OCI-LY7 (cell line): ENCODE data around the gene C1orf159. TPM values are rescaled to one million over a fixed set of nuclear protein-coding genes. Genes with fewer than 3 reads are reported as not detected.
"Not testable (repeated sequence)": the region's sequence is repeated elsewhere in the genome, so short reads cannot be mapped to it uniquely, and the experiment has no call there.

ENCODE experiments used
- BruUV-seq: library from RNA; stranded (reverse); fragments of 400-500 nt; replicated peaks from 2 replicates; lab custom pipeline; 2021; lab: Mats Ljungman, UMichigan
- CTCF ChIA-PET: fragments of 300-600 bp; sonication (Branson Sonifier 250); formaldehyde crosslinking; loops from one replicate; lab custom pipeline; 2022; ENCODE audit warnings: antibody characterized with exemption; ENCODE audit not compliant: unreplicated experiment; lab: Charles Lee
- POLR2A ChIA-PET: fragments of 300-600 bp; sonication (Branson Sonifier 250); formaldehyde crosslinking; loops from one replicate; lab custom pipeline; 2022; ENCODE audit warnings: antibody characterized with exemption; lab: Charles Lee
- DNase-seq: peaks from one replicate; pipeline ENCODE4 v3.0.0-alpha.2; 2015; ENCODE audit warnings: low spot score
- H2AFZ ChIP-seq: fragments of 200-600 bp; sonication (generic), shearing (Covaris generic); 2 replicates; pipeline ENCODE4 v1.6.1; 2014; ENCODE audit warnings: mild to moderate bottlenecking, antibody characterized with exemption, low read length, moderate library complexity
- H3K27ac ChIP-seq: fragments of 200-600 bp; sonication (generic); 2 replicates; pipeline ENCODE4 v1.5.1; 2014; ENCODE audit warnings: mixed run types, low read depth, mild to moderate bottlenecking, moderate library complexity, low read length, inconsistent platforms; ENCODE audit not compliant: poor library complexity, severe bottlenecking
- H3K36me3 ChIP-seq: fragments of 200-600 bp; sonication (generic); 2 replicates; pipeline ENCODE4 v1.6.1; 2014; ENCODE audit warnings: mild to moderate bottlenecking, antibody characterized with exemption, low read length, moderate library complexity, mixed read lengths; ENCODE audit not compliant: insufficient read depth
- H3K4me1 ChIP-seq: fragments of 200-600 bp; sonication (generic); 2 replicates; pipeline ENCODE4 v1.5.1; 2014; ENCODE audit warnings: mild to moderate bottlenecking, low read length; ENCODE audit not compliant: insufficient read depth, poor library complexity, severe bottlenecking
- H3K4me2 ChIP-seq: fragments of 200-600 bp; sonication (generic); 2 replicates; pipeline ENCODE4 v1.6.1; 2014; ENCODE audit warnings: mild to moderate bottlenecking, low read length
- H3K4me3 ChIP-seq: fragments of 200-600 bp; sonication (generic); 2 replicates; pipeline ENCODE4 v1.5.1; 2014; ENCODE audit warnings: mild to moderate bottlenecking, low read depth, low read length; ENCODE audit not compliant: poor library complexity, severe bottlenecking
- H3K79me2 ChIP-seq: fragments of 200-600 bp; sonication (generic); 2 replicates; pipeline ENCODE4 v1.6.1; 2016; ENCODE audit warnings: low read depth, mild to moderate bottlenecking, low read length, moderate library complexity, mixed read lengths; ENCODE audit not compliant: insufficient read depth
- H3K9me2 ChIP-seq: fragments of 200-600 bp; sonication (generic); 2 replicates; pipeline ENCODE4 v1.6.1; 2016; ENCODE audit warnings: mild to moderate bottlenecking, low read length, mixed read lengths; ENCODE audit not compliant: insufficient read depth
- H3K9me3 ChIP-seq: fragments of 200-600 bp; sonication (generic); 2 replicates; pipeline ENCODE4 v1.6.1; 2014; ENCODE audit warnings: mild to moderate bottlenecking, mixed run types, low read length, mixed read lengths
- H4K20me1 ChIP-seq: fragments of 200-600 bp; sonication (generic); 2 replicates; pipeline ENCODE4 v1.6.1; 2014; ENCODE audit warnings: mild to moderate bottlenecking, antibody characterized with exemption, low read length, moderate library complexity, mixed read lengths; ENCODE audit not compliant: insufficient read depth
- EZH2phosphoT487 ChIP-seq: fragments of 200-600 bp; sonication (generic); IDR thresholded peaks from 2 replicates; pipeline ENCODE4 v1.6.1; 2018; ENCODE audit warnings: low read depth, borderline replicate concordance, mild to moderate bottlenecking, mixed run types, antibody characterized with exemption, low read length, moderate library complexity, mixed read lengths
- intact Hi-C: fragments of 100-400 bp; cut with micrococcal nuclease; formaldehyde crosslinking; loops from one replicate; pipeline ENCODE4 v1.10.0; 2022; ENCODE audit not compliant: unreplicated experiment
- total RNA-seq, 2 experiments: library from RNA; depleted of rRNA in 1 of 2; stranded (reverse); fragments of >200 nt in 1 of 2; shearing (Covaris generic) in 1 of 2; gene quantifications; 2 replicates each; pipeline ENCODE4 v1.2.3, GENCODE V29; 2014 to 2022
- TF ChIP-seq, protein P1 (sequence below): fragments of 200-600 bp; sonication (generic); conservative IDR thresholded peaks from 2 replicates; pipeline ENCODE4 v1.5.1; 2014; ENCODE audit warnings: mild to moderate bottlenecking, antibody characterized with exemption, low read length, moderate library complexity, mixed read lengths

C1orf159 gene
- total RNA-seq, 2 experiments from 2014 or later = 24.5 to 27.6 TPM

DNA sequence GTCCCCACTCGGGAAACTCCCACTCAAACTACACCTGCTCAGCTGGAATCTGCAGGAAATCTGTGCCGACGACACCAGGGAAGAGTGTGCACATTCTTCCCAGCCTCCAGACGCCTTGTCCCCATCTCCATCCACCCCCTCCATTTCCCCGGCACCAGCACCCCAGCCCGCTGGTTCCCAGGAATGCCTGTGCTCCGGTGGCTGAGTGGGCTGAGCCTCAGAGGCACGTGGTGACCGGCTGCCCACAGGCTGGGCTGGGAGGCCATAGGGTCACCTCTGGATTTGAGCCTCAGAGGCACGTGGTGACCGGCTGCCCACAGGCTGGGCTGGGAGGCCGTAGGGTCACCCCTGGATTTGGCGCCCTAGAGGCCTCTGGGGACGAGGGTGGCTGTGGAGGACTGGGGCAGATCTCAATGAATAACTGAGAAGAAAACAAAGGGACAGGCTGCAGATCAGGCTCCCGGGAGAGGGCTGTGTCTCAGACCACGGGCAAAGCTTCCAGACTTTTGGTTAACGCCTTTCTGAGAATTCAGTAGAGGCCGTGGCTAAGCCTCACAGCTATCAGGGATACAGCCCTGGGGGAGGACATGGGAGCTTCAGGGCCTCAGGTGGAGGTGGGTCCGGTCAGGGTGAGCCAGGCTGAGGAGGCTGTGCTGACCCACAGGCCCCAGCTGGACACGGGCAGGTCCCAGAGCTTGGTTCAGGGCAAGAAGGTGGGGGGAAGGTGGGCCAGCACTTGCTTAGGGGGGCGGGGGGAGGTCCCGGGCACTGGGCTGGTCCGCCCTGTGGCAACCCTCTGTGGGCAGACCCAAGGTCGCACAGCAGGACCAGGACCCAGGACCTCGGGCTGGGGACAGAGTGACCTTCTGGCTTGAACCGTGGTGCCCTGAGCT is 40.5 kb upstream of the C1orf159 start:
- intact Hi-C loops = no loop called here
- peak overlapping the region; percentile 45; the same call in 1 of the 2 replicates for H3K4me2 ChIP-seq
- TF ChIP-seq, protein P1, sequence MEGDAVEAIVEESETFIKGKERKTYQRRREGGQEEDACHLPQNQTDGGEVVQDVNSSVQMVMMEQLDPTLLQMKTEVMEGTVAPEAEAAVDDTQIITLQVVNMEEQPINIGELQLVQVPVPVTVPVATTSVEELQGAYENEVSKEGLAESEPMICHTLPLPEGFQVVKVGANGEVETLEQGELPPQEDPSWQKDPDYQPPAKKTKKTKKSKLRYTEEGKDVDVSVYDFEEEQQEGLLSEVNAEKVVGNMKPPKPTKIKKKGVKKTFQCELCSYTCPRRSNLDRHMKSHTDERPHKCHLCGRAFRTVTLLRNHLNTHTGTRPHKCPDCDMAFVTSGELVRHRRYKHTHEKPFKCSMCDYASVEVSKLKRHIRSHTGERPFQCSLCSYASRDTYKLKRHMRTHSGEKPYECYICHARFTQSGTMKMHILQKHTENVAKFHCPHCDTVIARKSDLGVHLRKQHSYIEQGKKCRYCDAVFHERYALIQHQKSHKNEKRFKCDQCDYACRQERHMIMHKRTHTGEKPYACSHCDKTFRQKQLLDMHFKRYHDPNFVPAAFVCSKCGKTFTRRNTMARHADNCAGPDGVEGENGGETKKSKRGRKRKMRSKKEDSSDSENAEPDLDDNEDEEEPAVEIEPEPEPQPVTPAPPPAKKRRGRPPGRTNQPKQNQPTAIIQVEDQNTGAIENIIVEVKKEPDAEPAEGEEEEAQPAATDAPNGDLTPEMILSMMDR = no peak
- TF ChIP-seq EZH2phosphoT487 = no peak
- no peak for DNase-seq
- no peak overlapping the region for H2AFZ ChIP-seq
- BruUV-seq = no TSS peak
- no peaks in the 10 kb centered on the region for H3K9me3 ChIP-seq
- H3K27ac ChIP-seq = no peak overlapping the region
- H3K4me3 ChIP-seq = no peak overlapping the region
- H3K9me2 ChIP-seq = no peaks in the 10 kb centered on the region
- H4K20me1 ChIP-seq = no peaks in the 10 kb centered on the region
- H3K79me2 ChIP-seq = no peaks in the 10 kb centered on the region
- CTCF ChIA-PET = no interaction called here
- H3K4me1 ChIP-seq = peaks cover 5% of the 10 kb centered on the region
- POLR2A ChIA-PET = no interaction called here
- no peaks in the 10 kb centered on the region for H3K36me3 ChIP-seq

DNA sequence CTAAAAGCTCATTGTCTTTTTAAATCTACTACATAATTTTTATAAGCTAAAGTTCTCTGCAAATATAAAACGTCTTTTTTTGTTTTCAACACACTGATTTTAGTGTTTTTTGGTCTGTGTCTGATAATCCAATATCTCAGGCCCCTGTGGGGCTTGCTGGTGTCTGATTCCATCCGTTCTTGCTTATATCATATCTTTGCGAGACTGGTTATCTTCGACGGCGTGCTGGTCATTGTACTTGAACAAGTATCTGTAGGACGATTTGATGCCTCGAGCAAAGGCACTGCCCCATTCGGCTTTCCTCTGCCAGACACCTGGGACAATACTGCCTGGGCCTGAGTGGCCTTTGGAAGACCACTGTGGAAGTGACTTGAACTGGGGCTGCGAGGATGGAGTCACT is 39.4 kb upstream of the C1orf159 start:
- no peaks in the 10 kb centered on the region for H3K36me3 ChIP-seq
- no peak overlapping the region for H3K4me2 ChIP-seq
- intact Hi-C loops = no loop called here
- no peak for DNase-seq
- H3K4me1 ChIP-seq = peaks cover 5% of the 10 kb centered on the region
- no peak overlapping the region for H3K27ac ChIP-seq
- H3K4me3 ChIP-seq = no peak overlapping the region
- H3K79me2 ChIP-seq = no peaks in the 10 kb centered on the region
- CTCF ChIA-PET = no interaction called here
- H3K9me3 ChIP-seq = no peaks in the 10 kb centered on the region
- POLR2A ChIA-PET = no interaction called here
- TF ChIP-seq EZH2phosphoT487 = no peak
- TF ChIP-seq, protein P1 = no peak
- BruUV-seq = no TSS peak
- no peak overlapping the region for H2AFZ ChIP-seq
- no peaks in the 10 kb centered on the region for H4K20me1 ChIP-seq
- no peaks in the 10 kb centered on the region for H3K9me2 ChIP-seq

DNA sequence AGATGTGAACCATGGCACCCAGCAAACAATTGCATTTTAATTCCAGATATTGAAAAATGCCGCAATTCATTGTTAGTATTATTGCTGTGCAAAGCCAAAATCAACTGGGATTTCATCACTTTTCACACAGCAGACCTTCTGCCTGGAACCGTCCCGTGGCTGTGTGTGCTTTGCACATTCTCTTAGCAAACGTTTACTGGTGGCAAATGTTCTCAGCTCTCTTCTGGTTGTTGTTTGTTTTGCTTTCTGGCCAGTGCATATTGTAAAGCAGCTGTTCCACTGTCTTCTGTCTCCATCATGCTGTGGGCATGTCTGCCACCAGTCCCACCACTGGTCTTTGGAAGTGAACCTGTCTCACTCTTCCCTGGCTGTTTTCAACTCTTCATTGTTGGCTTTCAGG is 38.0 kb upstream of the C1orf159 start:
- Histone ChIP-seq H3K9me3 (no peaks in the 10 kb centered on the region), H2AFZ (no peak overlapping the region), H3K36me3 (no peaks in the 10 kb centered on the region), H3K4me1 (peaks cover 5% of the 10 kb centered on the region), H3K27ac (no peak overlapping the region), H3K4me2 (no peak overlapping the region), H3K4me3 (no peak overlapping the region), H4K20me1 (no peaks in the 10 kb centered on the region), H3K79me2 (no peaks in the 10 kb centered on the region), H3K9me2 (no peaks in the 10 kb centered on the region)
- TF ChIP-seq, protein P1 = no peak
- no peak for TF ChIP-seq EZH2phosphoT487
- no peak for DNase-seq
- intact Hi-C loops = no loop called here
- BruUV-seq = no TSS peak
- CTCF ChIA-PET = no interaction called here
- POLR2A ChIA-PET = no interaction called here

DNA sequence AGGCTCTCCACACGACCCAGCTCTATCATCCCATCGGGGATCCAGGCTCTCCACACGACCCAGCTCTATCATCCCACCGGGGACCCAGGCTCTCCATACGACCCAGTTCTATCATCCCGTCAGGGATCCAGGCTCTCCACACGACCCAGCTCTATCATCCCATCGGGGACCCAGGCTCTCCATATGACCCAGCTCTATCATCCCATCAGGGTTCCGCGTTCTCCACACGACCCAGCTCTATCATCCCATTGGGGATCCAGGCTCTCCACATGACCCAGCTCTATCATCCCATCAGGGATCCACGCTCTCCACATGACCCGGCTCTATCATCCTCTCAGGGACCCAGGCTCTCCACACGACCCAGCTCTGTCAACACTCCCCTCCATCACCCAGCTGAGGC is 37.3 kb upstream of the C1orf159 start:
- CTCF ChIA-PET = interaction anchor here (0.7 kb wide), 1 partner anchor 457 kb away, joined by 3 read pairs; no protein-coding TSS in a partner anchor
- BruUV-seq, H2AFZ ChIP-seq, H3K9me2 ChIP-seq, POLR2A ChIA-PET, H3K27ac ChIP-seq, H3K4me1 ChIP-seq, intact Hi-C loops, H3K36me3 ChIP-seq, DNase-seq, H3K4me2 ChIP-seq, H3K79me2 ChIP-seq, H3K9me3 ChIP-seq, H3K4me3 ChIP-seq, H4K20me1 ChIP-seq: not testable (repeated sequence)
